EL (cell line): ENCODE results near the gene ATL3.
"Not testable (repeated sequence)": the region's sequence is repeated elsewhere in the genome, so short reads cannot be mapped to it uniquely, and the experiment has no call there.

Experiments
- DNase-seq: peaks from one replicate; pipeline ENCODE4 v3.0.0-alpha.2; 2016

The ATL3 gene

DNA sequence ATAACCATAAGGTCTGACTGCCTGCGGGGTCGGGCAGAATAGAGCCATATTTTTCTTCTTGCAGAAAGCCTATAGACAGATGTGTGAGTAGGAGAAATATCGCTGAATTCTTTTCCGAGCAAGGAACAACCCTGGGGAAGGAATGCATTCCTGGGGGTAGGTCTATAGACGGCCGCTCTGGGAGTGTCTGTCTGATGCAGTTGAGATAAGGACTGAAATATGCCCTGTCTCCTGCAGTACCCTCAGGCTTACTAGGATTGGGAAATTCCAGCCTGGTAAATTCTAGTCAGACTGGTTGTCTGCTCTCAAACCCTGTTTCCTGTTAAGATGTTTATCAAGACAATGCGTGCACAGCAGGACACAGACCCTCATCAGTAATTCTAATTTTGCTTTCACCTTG lies 90.0 kb downstream of the ATL3 start:
- peak; percentile 13 for DNase-seq

DNA sequence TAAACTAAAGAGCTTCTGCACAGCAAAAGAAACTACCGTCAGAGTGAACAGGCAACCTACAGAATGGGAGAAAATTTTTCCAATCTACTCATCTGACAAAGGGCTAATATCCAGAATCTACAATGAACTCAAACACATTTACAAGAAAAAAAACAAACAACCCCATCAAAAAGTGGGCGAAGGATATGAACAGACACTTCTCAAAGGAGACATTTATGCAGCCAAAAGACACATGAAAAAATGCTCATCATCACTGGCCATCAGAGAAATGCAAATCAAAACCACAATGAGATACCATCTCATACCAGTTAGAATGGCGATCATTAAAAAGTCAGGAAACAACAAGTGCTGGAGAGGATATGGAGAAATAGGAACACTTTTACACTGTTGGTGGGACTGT lies 92.3 kb downstream of the ATL3 start:
- not testable (repeated sequence) for DNase-seq

GRCh38 chr11:63574856-63575602 lies 96.1 kb downstream of the ATL3 start:
- no peak for DNase-seq
